BLaER1 treated with 17β-estradiol and CSF1 and Interleukin-3, amounts not matched to agents 10 nM and 100 nM (cell line): ENCODE data around the gene AIFM1.

Source experiments
- H3K27ac ChIP-seq, 11 experiments: shearing (Covaris generic); formaldehyde crosslinking; 2 replicates each; pipeline ENCODE4 v1.8.1; 2022
- H3K27me3 ChIP-seq, 11 experiments: shearing (Covaris generic); formaldehyde crosslinking; 2 replicates each; pipeline ENCODE4 v1.8.1; 2022
- H3K36me3 ChIP-seq, 11 experiments: shearing (Covaris generic); formaldehyde crosslinking; 2 replicates each; pipeline ENCODE4 v1.8.1; 2022
- H3K4me1 ChIP-seq, 10 experiments: shearing (Covaris generic); formaldehyde crosslinking; 2 replicates each; pipeline ENCODE4 v1.8.1; 2022
- H3K4me2 ChIP-seq, 11 experiments: shearing (Covaris generic); formaldehyde crosslinking; 2 replicates each; pipeline ENCODE4 v1.8.1; 2022
- H3K4me3 ChIP-seq, 10 experiments: shearing (Covaris generic); formaldehyde crosslinking; 2 replicates each; pipeline ENCODE4 v1.8.1; 2022
- H3K9ac ChIP-seq, 11 experiments: shearing (Covaris generic); formaldehyde crosslinking; 2 replicates each; pipeline ENCODE4 v1.8.1; 2022
- H3K9me3 ChIP-seq, 11 experiments: shearing (Covaris generic); formaldehyde crosslinking; replicated peaks in 1 of 11; 2 replicates each; pipeline ENCODE4 v1.8.1; 2022
- H4K20me1 ChIP-seq, 11 experiments: shearing (Covaris generic); formaldehyde crosslinking; 2 replicates each; pipeline ENCODE4 v1.8.1; 2022
- Cebpa-rat ChIP-seq, 11 experiments: shearing (Covaris generic); IDR thresholded peaks; 2 replicates each; pipeline ENCODE4 v1.8.1; 2022

AIFM1 gene

DNA sequence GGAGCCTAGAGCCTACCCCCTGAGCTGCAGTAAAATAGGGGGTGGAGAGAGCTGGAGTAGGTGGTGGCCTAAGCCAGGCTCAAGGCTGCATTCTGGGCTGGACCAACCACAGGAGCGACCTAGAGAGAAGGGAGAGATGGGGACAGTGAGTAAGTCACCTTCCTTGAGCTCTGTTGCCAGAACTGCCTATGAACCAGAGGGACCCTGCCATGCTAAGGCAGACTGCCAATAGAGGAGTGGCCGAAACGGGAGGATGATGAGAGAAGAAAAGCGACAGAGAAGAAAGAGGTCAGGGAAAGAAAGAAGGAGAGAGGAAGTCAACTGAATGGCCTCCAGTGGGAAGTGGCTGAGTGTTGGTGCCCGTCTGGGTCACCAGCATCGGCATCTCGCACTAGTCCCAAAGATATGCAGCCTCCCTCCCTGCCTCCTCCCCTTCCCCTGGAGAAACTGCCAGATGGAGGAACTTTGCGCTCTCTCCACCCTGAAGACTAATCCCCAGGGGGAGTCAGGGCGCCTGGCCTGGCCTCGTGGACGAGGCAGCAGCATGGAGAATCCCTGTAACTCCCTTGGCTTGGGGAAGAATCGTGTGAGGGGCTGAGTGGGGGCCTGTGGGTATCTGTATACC is 84.1 kb downstream of the AIFM1 start:
- peaks cover 81 to 100% (median 90%) of the 10 kb centered on the region in 11 experiments for H3K27me3 ChIP-seq
- H3K4me3 ChIP-seq = peak overlapping the region; percentile 23 to 62 (median 41); a peak in 17 of 20 replicates
- peaks cover 55 to 65% (median 63%) of the 10 kb centered on the region in 10 experiments for H3K4me1 ChIP-seq
- peak overlapping the region in 10 of 11 experiments; percentile 20 to 75 (median 70); a peak in 19 of 22 replicates for H3K9ac ChIP-seq
- H3K9me3 ChIP-seq = no peaks in the 10 kb centered on the region
- H3K27ac ChIP-seq = peak overlapping the region in 10 of 11 experiments; percentile 20 to 84 (median 78); a peak in 19 of 22 replicates
- H3K4me2 ChIP-seq = peak overlapping the region; percentile 80 to 95 (median 89)
- H4K20me1 ChIP-seq = peaks cover 36 to 87% (median 56%) of the 10 kb centered on the region in 11 experiments; a peak in 20 of 22 replicates
- no peak for TF ChIP-seq Cebpa-rat (IDR thresholded peaks at IDR 0.05)
- peaks cover 0 to 31% (median 0%) of the 10 kb centered on the region in 11 experiments; a peak in 7 of 22 replicates for H3K36me3 ChIP-seq

DNA sequence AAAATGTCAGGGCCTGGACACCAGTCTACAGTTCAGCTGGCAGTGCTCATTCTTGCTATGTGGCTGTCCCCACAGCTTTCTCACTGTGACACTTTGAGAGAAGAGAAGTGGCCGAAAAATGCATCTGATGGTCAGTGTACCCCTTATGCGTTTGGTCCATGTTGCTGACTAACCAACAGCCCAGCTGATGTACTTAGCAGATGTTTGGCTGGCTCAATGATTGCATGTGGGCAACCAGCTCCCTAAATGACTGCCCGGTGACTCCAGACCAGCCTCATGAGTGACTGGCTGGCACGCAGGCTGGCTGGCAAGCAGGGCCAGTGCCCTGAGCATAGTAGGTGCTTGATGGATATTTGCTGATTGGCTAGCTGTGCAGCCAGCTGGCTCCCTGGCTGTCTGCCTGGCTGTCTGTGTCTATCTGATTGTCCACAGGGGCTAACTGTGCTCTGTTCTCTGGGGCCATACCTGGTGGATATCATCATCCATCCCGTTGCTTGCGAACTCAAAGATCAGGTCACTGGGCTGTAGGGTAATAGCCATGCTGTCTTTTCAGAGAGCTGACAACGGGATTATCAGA is 84.8 kb downstream of the AIFM1 start:
- H3K36me3 ChIP-seq = peaks cover 0 to 29% (median 0%) of the 10 kb centered on the region in 11 experiments; a peak in 8 of 22 replicates
- peak overlapping the region in 4 of 11 experiments; percentile 70 to 83 (median 80); a peak in 7 of 22 replicates for H3K27ac ChIP-seq
- peaks cover 49 to 63% (median 58%) of the 10 kb centered on the region in 10 experiments for H3K4me1 ChIP-seq
- no peak overlapping the region; a peak in 1 of 20 replicates for H3K4me3 ChIP-seq
- no peak for TF ChIP-seq Cebpa-rat (IDR thresholded peaks at IDR 0.05)
- peak overlapping the region in 6 of 11 experiments; percentile 49 to 75 (median 72); a peak in 6 of 22 replicates for H3K9ac ChIP-seq
- H4K20me1 ChIP-seq = peaks cover 36 to 87% (median 54%) of the 10 kb centered on the region in 11 experiments; a peak in 20 of 22 replicates
- no peaks in the 10 kb centered on the region for H3K9me3 ChIP-seq
- H3K4me2 ChIP-seq = peak overlapping the region; percentile 80 to 95 (median 89); a peak in 18 of 22 replicates
- peaks cover 74 to 98% (median 86%) of the 10 kb centered on the region in 11 experiments for H3K27me3 ChIP-seq

DNA sequence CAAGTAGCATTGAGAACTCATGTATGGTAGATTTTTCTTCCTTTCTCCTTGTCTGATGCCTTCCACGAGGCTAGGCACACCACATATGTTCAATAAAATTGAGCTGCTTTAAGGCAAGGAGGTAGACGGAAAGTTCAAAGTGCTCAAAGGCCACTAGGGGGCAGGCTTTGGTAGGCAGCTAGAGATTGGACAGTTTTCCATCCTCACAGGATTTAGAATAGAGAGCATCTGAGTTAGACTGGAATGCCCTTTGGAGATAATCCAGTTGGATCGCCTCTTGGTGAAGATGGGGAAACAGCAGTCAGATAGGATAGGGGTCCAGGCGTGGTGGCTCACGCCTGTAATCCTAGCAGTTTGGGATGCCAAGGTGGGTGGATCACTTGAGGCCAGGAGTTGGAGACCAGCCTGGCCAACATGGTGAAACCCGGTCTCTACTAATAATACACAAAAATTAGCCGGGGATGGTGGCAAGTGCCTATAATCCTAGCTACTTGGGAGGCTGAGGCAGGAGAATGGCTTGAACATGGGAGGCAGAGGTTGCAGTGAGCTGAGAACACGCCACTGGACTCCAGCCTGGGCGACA is 85.7 kb downstream of the AIFM1 start:
- Histone ChIP-seq H3K4me2 (0 out of 22 replicates have a peak overlapping the region, but pooled peaks of 1 of the 11 experiments have one; percentile 91), H3K27me3 (peaks cover 67 to 94% (median 80%) of the 10 kb centered on the region in 11 experiments), H3K36me3 (peaks cover 0 to 35% (median under 1%) of the 10 kb centered on the region in 11 experiments; a peak in 8 of 22 replicates), H3K4me1 (peaks cover 39 to 57% (median 48%) of the 10 kb centered on the region in 10 experiments), H3K9me3 (0 out of 22 replicates have a peak, but pooled peaks cover 0 to under 1% (median 0%) of the 10 kb centered on the region in 11 experiments), H4K20me1 (peaks cover 31 to 87% (median 51%) of the 10 kb centered on the region in 11 experiments; a peak in 20 of 22 replicates), H3K9ac (no peak overlapping the region), H3K27ac (no peak overlapping the region), H3K4me3 (no peak overlapping the region)
- no peak for TF ChIP-seq Cebpa-rat (IDR thresholded peaks at IDR 0.05)
